ENCODE data around the gene RUFY4.

GRCh38 chr2:218031261-218031660, 37.8 kb upstream of the RUFY4 start:
- TF ChIP-seq, protein P1, sequence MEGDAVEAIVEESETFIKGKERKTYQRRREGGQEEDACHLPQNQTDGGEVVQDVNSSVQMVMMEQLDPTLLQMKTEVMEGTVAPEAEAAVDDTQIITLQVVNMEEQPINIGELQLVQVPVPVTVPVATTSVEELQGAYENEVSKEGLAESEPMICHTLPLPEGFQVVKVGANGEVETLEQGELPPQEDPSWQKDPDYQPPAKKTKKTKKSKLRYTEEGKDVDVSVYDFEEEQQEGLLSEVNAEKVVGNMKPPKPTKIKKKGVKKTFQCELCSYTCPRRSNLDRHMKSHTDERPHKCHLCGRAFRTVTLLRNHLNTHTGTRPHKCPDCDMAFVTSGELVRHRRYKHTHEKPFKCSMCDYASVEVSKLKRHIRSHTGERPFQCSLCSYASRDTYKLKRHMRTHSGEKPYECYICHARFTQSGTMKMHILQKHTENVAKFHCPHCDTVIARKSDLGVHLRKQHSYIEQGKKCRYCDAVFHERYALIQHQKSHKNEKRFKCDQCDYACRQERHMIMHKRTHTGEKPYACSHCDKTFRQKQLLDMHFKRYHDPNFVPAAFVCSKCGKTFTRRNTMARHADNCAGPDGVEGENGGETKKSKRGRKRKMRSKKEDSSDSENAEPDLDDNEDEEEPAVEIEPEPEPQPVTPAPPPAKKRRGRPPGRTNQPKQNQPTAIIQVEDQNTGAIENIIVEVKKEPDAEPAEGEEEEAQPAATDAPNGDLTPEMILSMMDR (IDR thresholded peaks at IDR 0.05), result no peak
- no peak for TF ChIP-seq POLR2A (IDR thresholded peaks at IDR 0.05)
